HFFc6 (cell line): ENCODE results near the gene PCDH9. TPM values are rescaled to one million over a fixed set of nuclear protein-coding genes. Genes with fewer than 3 reads are reported as not detected.

Experiments used
- DNase-seq: peaks from one replicate; pipeline ENCODE4 v3.0.0-alpha.2; 2018
- H3K27ac Mint-ChIP-seq: 2 replicates; pipeline ENCODE4 v1.8.0; 2020; ENCODE audit warnings: mild to moderate bottlenecking, mixed read lengths
- H3K27me3 Mint-ChIP-seq: 2 replicates; pipeline ENCODE4 v1.8.0; 2021; ENCODE audit warnings: mild to moderate bottlenecking, moderate library complexity, mixed read lengths; ENCODE audit not compliant: insufficient read depth
- H3K36me3 Mint-ChIP-seq: 2 replicates; pipeline ENCODE4 v1.8.0; 2021; ENCODE audit warnings: low read depth, mixed read lengths
- H3K4me1 Mint-ChIP-seq: 2 replicates; pipeline ENCODE4 v1.8.0; 2020; ENCODE audit warnings: low read depth, mixed read lengths
- H3K4me3 Mint-ChIP-seq: 2 replicates; pipeline ENCODE4 v1.8.0; 2020; ENCODE audit warnings: mild to moderate bottlenecking, moderate library complexity, mixed read lengths
- H3K9me3 Mint-ChIP-seq: 2 replicates; pipeline ENCODE4 v1.8.0; 2020; ENCODE audit warnings: mild to moderate bottlenecking, mixed read lengths
- CTCF ChIP-seq: fragments of 200-600 bp; sonication (generic); IDR thresholded peaks from 2 replicates; pipeline ENCODE4 v1.5.0; 2021; ENCODE audit warnings: antibody characterized with exemption, mild to moderate bottlenecking
- total RNA-seq, 6 experiments: library from RNA; stranded (reverse); fragmentation: NEBNext Ultra II Directional; extraction: Animal tissue kit (Norgen Biotek cat#: 25700); gene quantifications; 2 replicates in 1 of 6; 3 replicates in 5 of 6; pipeline ENCODE4 v1.2.3, GENCODE V29; 2021

PCDH9 gene
- total RNA-seq, 6 experiments from 2014 or later, result 2.0 to 6.7 (median 2.6) TPM

DNA sequence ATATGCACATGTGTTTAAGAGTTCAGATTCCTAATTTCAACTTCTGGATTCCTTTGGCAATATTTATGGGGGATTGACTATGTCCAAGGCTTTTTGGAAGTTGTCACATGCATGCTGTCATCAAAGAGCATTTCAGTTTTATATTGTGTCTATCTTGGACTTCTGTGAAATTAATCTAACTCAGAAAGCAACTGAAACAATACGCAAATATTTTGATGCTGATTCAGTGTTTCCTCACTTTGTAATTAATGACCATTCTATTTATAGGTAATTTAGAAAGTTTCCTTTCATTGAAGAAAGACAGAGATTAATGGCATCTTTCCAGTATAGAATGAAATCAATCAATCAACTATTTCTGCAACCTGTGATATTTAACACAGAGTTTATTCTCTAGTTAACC is 550.1 kb downstream of the PCDH9 start:
- no peak overlapping the region for H3K4me3 Mint-ChIP-seq
- H3K4me1 Mint-ChIP-seq, result peaks cover 9% of the 10 kb centered on the region
- H3K27ac Mint-ChIP-seq, result no peak overlapping the region
- H3K9me3 Mint-ChIP-seq, result peaks cover 6% of the 10 kb centered on the region; the same call in 1 of the 2 replicates
- H3K27me3 Mint-ChIP-seq, result no peaks in the 10 kb centered on the region
- no peak for DNase-seq
- H3K36me3 Mint-ChIP-seq, result no peaks in the 10 kb centered on the region
- no peak for TF ChIP-seq CTCF

DNA sequence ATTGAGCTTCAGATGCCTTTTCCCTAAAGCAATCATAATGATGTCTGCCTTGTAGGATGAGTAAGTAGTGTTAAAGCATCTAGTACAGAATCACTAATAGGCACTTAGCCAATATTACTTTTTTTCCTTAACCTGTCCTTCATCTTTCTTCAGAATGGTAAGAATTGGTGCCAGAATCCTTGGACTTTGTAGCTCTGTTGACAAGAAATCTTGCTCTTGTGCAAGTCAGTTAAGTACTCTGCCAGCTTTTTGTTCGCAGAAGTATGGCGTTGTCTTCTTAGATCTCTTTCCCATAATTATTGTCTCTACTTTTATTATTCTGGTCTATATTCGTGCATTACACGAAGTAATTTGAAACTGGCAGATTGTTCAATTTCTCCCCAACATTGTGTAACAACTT is 554.5 kb downstream of the PCDH9 start:
- H3K27me3 Mint-ChIP-seq, result no peaks in the 10 kb centered on the region
- H3K36me3 Mint-ChIP-seq, result peaks cover 5% of the 10 kb centered on the region; the same call in 1 of the 2 replicates
- TF ChIP-seq CTCF, result no peak
- no peak for DNase-seq
- H3K4me1 Mint-ChIP-seq, result peaks cover 16% of the 10 kb centered on the region
- H3K9me3 Mint-ChIP-seq, result no peaks in the 10 kb centered on the region
- H3K27ac Mint-ChIP-seq, result no peak overlapping the region
- H3K4me3 Mint-ChIP-seq, result no peak overlapping the region

DNA sequence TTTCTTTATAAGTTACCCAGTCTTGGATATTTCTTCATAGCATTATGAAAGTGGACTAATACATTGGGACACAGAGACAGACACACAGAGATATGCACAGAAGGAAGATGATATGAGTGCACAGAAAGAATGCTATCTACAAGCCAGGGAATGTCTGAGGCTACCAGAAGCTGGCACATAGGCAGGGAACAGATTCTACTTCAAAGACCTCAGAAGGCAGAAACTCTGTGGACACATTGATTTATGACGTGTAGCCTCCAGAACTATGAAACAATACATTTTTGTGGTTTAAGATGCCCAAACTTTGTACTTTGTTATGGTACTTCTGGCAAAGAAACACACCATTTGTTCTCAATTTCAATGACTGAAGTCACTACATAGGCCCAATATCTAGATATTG is 556.7 kb downstream of the PCDH9 start:
- Mint-ChIP-seq H3K9me3 (no peaks in the 10 kb centered on the region), H3K4me1 (peaks cover 16% of the 10 kb centered on the region), H3K36me3 (peaks cover 5% of the 10 kb centered on the region; the same call in 1 of the 2 replicates), H3K27ac (peak overlapping the region; percentile 13; the same call in 1 of the 2 replicates), H3K4me3 (no peak overlapping the region), H3K27me3 (no peaks in the 10 kb centered on the region)
- peak; percentile 82 for DNase-seq
- no peak for TF ChIP-seq CTCF

DNA sequence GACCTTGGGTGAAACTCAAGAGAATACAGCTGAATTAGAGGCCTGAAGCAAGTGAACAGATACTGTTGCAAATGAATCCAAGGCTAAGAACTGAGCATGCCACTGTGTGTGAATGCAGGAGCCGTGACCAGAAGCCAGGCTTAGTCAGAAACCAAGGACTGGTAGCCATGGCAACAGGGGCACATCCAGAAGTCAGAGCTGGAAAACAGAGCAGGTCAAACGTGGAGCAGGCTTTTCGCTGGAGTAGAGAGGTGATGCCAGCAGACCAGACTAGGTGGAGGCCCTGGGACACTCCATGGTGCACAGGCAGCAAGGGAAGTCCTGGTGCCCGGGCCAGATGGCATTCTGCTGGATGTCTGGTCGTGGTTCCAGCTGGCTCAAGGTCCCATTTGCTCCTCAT is 564.1 kb downstream of the PCDH9 start:
- H3K36me3 Mint-ChIP-seq, result peaks cover under 1% of the 10 kb centered on the region; the same call in 1 of the 2 replicates
- H3K4me1 Mint-ChIP-seq, result peaks cover 23% of the 10 kb centered on the region
- no peak for TF ChIP-seq CTCF
- no peak overlapping the region for H3K4me3 Mint-ChIP-seq
- no peaks in the 10 kb centered on the region for H3K9me3 Mint-ChIP-seq
- H3K27me3 Mint-ChIP-seq, result no peaks in the 10 kb centered on the region; the same call in 1 of the 2 replicates
- DNase-seq, result peak; percentile 94
- peak overlapping the region; percentile 69 for H3K27ac Mint-ChIP-seq

DNA sequence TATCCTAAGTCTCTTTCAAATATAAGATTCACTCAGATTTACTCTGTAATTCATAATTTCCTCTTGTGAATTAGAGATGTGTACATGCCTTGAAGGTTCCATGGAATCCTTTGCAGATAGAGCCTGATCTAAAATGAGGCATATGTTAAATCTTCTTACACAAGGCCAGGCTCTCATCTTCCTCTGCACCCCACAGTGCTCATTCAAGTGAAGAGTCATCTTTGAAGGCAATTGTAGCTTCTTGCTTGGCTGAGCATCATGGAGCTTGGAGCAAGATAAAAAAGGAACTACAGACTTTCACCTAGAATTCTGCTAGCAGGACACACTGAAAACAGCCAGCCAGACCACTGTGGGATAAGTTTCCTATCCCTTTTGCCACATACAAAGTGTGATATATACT is 566.4 kb downstream of the PCDH9 start:
- H3K9me3 Mint-ChIP-seq, result no peaks in the 10 kb centered on the region
- H3K4me3 Mint-ChIP-seq, result no peak overlapping the region

More for the DNA sequence above, 566.4 kb downstream of the PCDH9 start:
- Mint-ChIP-seq H3K4me1 (peaks cover 40% of the 10 kb centered on the region), H3K36me3 (no peaks in the 10 kb centered on the region), H3K27ac (no peak overlapping the region), H3K27me3 (no peaks in the 10 kb centered on the region; the same call in 1 of the 2 replicates)
- TF ChIP-seq CTCF, result no peak
- DNase-seq, result no peak
